DMS153 treated with DMSO at 0.1 percent for 48 hours (cell line): ENCODE measurements around the gene SFXN5.
A peak's percentile ranks its signal among the peaks of the same experiment; 100 is the strongest.
"Not testable (repeated sequence)": the region's sequence is repeated elsewhere in the genome, so short reads cannot be mapped to it uniquely, and the experiment has no call there.

ENCODE experiments used
- DNase-seq: peaks from one replicate; lab custom pipeline; 2025; ENCODE audit not compliant: unreplicated experiment; lab: John Stamatoyannopoulos, UW

SFXN5 gene

DNA sequence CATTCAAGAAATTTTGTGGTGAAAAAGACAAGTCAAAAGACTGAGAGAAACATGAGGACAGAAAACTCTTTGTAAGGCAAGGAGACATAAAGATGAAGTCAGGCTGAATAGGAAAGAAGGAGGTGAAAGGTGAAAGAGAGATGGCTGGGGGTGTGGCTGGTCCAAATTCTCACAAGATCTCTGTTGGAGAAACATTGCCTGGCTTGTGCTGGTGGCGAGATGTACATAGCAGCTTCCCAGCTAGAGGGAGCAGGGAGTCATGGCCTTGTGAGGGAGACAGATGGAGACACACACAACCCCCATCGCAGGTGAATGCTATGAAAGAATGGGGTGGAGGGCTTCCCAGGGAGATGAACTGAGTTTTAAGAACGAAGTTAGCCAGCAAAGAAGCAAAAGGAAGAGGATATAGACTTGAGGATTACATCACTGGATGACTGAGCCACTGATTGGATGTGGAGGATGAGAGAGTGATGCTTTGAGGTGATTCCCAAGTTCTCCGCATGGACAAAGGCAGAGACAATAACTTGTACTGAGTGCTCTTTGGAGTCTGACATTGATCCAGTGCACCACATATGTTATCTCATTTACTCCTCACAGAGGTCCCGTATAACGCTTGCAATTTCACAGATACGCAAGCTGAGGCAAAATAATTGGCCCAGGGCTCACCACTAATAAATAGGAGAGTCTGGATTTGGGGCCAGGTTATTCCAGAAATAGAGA lies 157.9 kb downstream of the SFXN5 start:
- DNase-seq: no peak

DNA sequence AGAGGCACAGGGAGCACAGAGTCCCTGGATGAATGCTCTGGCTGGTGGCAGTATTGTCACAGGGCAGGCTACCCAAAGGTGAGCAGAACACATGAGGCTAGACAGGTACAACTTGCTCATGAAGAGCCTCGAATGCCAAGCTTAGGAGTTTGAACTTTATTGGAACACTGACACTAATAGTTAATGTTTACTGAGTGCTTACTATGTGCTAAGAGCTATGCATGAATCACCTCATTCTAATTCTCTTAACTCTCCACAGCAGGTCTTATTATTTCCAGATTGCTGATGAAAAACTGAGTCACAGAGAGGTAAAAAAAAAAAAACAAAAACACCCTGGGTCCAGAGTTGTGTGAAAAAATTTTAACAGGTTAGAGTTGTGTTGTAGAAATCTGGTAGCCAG lies 160.3 kb downstream of the SFXN5 start:
- DNase-seq: no peak

- DNase-seq: no peak
Observed at GRCh38 chr2:72908741-72909140, 162.8 kb downstream of the SFXN5 start.

- not testable (repeated sequence) for DNase-seq
Observed at GRCh38 chr2:72907369-72907768, 164.1 kb downstream of the SFXN5 start.

- no peak for DNase-seq
Observed at GRCh38 chr2:72901426-72901825, 170.1 kb downstream of the SFXN5 start.

- no peak for DNase-seq
Observed at GRCh38 chr2:72900191-72900825, 171.2 kb downstream of the SFXN5 start.

DNA sequence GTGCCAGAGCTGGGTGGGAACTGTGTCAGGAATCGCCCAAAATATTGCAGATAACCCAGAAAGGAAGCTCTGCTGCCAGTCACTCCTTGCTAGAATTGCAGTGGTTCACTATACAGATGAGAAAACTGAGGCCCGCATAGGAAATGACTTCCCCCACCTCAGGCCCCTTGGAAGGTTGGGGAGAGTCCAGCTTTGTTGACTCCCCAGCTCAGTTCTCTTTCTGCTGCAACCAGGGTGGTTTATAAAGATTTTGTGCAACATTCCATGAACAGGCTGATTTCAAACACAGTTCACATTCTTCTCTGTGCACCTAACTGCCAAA lies 173.0 kb downstream of the SFXN5 start:
- DNase-seq: no peak

DNA sequence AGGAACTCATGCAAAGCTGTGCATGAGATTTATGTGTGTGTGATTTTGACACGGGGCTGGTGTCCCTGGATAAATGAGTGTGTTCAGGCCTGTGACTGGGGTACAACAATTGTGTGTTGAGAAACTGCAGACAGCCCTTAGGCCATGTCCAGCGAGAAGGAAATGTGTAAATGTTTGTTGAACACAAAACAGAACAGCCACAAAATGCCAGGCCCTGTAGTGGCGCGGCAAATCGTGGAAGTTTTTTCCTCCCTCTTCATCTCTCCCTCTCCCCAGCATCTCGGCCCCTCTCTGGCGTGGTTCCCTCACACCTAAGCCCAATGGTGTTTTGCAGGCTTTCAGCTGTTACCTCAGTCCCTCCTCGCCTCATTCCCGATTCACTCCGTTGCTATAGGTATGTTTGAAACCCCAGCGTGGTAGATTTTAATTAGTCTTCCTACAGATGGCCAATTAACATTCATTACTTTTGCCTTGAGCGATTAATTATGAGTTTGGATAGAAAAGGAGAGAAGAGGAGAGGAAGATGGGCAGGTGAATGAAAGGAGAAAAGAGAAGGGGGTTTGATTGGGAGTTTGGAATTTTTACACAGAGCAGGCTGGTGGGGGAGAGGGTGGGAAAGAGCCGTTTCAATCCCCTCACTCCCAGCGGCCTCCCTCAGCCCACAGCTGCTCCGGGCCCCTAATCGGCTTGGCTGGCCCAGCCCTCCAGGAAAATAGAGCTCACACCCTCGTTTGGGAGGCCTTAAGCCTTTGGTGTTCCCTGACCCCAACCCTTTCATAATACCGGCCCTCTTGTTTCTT lies 173.5 kb downstream of the SFXN5 start:
- DNase-seq: no peak

DNA sequence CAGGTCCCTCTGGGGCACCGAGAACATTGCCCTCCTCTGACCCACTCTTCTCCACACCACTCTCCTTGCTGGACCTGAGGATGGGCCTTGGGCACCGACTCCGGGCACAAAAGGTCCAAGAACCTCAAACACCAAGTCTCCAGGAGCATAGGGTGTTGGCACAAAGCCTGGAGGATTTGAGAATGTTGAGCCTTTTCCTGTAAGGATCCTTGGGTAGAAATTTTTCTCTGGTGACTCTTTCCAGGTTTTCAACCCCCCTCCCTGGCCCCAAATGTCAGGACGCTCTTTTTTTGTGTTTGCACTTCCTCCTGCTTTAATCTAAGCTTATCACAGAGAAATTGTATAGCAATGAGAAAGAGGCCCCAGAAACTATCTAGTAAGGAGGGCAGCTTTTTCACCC lies 175.1 kb downstream of the SFXN5 start:
- DNase-seq: no peak

GRCh38 chr2:72895759-72896281 lies 175.7 kb downstream of the SFXN5 start:
- DNase-seq: no peak

DNA sequence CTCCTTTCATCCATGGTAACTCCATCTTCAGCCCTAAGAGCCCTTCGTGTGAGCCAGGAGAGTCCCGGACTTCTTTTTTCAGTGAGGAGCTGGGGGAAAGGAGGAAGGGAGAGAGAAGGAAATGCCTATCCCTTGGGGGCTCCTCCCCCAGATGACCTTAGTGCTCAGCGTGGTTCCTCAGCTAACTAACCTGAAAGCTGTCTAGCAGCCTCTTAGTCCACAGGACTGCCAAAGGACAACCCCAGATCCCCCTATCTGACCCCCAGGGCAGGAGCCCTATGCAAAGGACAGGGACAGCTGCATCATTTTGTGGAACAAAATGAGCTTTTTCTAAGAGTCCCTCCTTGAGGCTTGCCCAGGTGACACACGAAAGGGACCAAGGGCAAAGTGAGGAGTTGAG lies 176.4 kb downstream of the SFXN5 start:
- DNase-seq: no peak

GRCh38 chr2:72894514-72894913 lies 177.0 kb downstream of the SFXN5 start:
- no peak for DNase-seq

DNA sequence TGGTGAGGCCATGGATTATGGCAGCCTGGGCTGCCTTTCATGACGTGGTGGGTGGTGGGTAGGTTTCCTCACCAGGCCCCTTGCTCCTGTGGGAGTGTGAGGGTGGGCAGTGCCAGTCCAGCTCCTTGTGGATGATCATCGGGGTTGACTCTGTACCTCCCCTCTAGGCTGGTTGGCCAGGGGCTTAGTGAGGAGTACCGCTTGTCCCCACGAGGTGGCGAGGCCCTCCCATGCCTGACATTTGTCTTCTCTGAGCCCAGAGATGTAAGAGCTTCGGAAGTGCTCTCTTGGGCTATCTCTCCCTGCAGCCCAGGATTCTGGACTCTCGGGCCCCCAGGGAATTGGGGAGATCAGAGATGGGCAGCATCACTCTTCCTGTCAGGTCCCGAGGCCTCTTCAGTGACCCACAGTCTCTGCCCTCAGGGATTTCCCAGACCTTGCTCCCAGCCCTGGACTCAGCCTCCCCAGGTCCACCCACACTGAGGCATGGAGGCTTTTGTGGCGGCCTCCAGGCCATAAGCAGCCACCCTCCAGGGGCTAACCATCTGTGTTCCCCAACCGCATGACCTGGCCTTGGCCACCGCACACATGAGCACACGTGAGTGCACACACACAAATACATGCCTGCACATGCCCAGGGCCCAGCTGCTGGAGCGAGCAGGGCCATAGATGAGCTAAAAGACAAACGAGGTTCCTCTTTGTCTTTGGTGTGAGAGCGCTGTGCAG lies 177.8 kb downstream of the SFXN5 start:
- peak; percentile 10 for DNase-seq

DNA sequence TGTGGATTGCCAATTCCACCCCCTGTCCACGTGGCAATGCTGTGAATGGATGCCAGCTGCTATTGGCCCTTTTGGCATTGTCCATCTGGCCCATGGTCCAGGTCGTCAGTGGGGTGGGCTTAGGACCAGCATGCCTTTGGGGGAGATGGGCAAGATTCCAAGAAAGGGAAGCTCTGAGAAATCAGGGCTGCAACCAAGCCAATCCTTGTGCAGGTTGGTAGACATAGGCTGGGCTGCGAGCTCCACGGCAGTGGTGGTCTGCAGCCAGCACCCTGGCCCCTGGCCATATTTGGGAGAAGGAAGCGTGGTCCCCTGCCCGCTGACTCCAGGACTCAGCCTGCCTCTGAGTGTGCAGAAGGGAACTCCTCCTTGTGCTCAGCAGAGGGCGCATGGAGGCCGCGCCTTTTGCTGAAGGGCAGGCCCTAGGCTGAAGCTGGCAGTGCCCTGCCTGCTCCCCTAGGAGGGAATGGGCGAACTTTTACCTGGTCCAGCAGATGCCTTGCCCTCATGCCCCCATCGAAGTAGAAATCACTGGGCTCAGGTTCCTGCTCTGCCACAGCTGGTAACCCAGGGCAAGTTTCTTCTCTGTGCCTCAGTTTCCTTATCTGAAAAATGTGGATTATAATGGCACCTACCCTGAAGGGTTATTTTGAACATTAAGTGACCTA lies 178.9 kb downstream of the SFXN5 start:
- DNase-seq: peak; percentile 33
